HG02885 (cell line): ENCODE data around the gene NDFIP1.
"Not testable (repeated sequence)": the region's sequence is repeated elsewhere in the genome, so short reads cannot be mapped to it uniquely, and the experiment has no call there.

Source experiments
- ATAC-seq: cut with Tn5 transposase; IDR thresholded peaks from one replicate; pipeline ENCODE4 v1.9.1; 2021; ENCODE audit warnings: mild to moderate bottlenecking; ENCODE audit not compliant: unreplicated experiment, poor library complexity

Gene NDFIP1

DNA sequence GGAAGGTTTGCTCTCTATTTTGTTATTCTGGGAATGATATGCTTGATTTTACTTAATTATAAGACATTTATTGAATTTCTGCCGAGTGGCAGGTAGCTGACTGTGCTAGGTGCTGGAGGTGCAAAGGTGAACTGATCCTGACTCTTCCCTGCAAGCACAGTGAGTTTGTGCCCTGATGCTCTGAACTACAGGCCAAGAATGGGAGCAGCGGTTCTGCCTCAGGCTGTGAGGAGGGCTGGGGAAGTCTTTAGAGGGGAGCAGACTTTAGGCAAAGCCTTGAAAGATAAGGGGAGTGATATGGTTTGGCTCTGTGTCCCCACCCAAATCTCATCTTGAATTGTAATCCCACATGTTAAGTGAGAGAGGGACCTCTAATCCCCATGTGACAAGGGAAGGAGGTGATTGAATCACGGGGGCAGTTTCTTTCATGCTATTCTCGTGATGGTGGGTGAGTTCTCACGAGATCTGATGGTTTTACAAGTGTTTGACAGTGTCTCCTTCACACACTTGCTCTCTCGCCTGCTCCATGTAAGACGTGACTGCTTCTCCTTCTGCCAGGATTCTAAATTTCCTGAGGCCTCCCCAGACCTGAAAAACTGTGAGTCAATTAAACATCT is 73.1 kb downstream of the NDFIP1 start:
- ATAC-seq: no peak

DNA sequence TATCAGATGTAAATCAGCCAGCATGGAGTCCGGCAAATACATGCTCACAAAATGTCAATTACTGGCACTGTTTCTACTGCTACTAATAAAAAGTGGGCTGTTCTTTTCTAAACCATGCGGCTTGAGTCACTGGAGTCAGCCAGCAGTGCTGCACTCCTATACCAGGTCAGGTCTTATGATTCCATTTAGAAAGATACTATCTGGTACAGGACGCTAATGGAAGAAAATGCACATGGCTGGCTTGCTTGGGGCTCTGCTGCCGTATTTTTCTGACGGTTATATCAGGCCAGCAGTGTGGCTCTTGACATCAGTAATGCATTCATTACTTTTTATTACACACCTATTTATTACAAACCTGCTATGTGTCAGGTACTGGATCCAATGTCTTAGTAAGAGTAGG is 74.3 kb downstream of the NDFIP1 start:
- ATAC-seq: no peak

DNA sequence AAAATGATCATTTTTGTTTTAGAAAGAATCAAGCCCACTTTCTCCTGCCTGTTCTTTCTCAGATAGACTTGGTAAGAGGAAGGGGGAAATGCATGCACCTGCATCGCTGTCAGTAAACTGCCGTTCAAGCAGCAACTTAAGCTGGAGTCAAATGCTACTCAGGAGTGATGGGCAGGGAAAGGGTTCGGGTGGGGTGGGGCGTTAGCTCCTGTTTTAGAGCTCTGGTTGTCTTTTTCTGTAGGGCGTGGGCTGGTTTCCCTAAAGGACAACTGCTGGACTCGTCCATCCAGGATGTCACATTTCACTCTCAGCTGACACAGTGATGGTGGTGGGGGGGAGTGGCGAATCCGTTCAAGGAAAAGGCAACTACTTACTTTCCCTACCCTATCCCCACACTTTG is 75.0 kb downstream of the NDFIP1 start:
- ATAC-seq: no peak

DNA sequence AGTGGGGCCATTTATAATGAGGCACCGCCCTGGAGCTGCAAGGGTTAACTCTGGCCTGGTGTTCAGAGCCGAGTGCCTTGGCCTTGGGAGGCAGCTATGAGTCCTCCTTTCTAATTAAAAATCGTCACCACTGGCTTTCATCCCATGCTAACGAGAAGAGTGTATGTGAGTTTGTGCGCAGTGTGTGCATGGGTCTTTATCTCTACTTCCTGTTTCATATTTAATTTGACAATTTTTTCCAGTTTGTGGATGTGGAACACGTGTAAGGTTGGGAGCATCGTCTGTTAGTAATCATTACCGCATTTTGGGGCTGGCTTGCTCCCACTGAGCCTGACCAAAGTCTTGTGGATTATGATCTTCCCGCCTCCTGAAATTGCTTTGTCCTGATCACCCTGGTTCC is 76.4 kb downstream of the NDFIP1 start:
- no peak for ATAC-seq

DNA sequence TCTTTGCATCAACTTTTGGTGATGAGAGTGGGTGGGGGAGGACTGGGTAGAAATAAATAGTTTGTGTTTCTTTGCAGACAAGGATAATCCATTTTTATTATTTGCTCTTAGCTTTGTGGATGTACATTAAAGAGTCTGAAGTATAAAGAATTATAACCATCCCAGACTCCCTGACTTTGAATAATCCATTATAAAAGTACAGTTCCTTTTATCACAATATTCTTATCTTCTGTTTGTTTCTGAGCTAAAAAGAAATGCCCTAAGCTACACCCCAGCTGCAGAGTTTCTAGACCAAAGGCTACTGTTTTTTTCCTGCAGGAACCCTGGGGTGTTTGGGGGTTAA is 77.9 kb downstream of the NDFIP1 start:
- ATAC-seq: no peak

DNA sequence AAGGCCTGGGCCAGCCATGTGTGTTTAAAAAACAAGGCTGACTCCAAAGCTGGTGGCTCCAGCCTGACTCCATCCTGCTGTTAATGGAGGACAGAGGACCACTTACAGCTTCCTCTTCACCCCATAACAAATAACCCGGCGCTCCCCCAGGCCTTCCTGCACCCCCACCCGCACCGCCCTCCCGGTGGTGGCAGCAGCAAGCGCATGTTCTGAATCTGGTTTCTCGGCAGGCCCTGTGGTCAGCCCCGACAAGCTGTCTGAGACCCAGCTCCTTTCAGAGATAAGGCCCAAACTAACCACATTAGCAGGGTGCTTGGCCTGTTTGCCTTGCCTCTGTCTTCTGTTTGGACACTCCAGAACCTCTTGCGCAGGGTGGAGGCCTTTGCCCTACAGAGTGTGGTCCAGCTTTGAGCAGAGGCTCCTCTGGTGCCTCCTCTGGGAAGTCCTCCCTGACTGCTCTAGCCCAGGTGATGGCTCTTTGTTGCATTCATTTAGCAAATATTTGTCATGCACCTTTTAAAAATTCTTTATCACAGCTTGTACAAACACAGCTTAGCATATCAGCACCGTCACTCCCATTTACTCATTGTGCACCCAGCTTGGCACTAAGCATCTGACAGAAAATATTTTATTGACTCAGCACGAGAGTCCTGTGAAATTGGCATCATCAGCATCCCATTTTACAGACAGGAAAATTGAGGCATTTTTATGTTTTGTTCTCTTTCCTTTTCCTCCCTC is 78.4 kb downstream of the NDFIP1 start:
- no peak for ATAC-seq

DNA sequence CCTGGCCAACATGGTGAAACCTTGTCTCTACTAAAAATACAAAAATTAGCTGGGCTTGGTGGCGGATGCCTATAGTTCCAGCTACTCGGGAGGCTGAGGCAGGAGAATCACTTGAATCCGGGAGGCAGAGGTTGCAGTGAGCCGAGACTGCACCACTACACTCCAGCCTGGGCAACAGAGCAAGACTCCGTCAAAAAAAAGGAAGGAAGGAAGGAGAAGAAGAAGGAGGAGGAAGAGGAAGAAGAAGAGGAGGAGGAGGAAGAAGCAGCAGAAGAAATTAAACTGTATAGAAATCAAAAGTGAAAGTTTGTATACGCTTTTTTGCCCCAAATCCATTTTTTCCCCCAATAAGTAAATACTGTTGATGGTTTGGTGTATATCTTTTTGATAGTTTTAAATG is 80.1 kb downstream of the NDFIP1 start:
- not testable (repeated sequence) for ATAC-seq

DNA sequence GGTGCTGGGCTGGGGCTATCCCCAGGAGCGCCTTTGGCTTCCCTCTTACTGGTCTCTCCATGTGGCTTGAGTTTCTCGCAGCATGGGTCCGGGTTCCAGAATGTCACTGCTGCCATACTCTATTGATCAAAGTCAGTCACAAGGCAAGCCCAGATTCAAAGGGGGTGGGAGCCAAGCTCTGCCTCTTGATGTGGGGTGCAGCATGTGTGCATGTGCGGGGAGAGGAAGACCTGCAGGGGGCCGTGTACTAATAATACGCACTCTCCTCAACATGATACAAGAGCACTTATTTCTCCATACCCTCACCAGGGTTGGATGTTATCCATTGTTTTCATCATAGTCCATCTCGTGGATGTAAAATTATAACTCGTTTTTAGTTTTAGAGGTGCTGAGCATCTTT is 81.2 kb downstream of the NDFIP1 start:
- ATAC-seq: no peak

DNA sequence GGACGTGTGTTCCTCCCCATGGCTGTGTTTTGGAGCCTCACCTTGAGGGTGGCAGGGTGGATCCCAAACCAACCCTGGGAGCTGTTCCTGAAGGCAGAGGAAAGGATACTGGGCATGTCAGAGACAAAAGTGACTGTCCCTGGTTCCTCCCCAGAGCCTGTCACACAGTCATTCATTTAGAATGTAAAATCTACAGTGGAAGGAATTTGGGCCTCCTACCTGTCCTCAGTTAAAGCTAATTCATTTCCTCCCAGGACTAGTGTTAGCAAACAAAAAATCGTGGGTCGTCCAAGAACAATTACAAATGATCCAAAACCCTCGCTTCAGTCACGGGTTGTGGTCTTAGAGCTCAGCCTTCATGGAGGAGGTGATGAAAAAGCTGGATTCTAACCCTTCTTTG is 83.2 kb downstream of the NDFIP1 start:
- no peak for ATAC-seq

DNA sequence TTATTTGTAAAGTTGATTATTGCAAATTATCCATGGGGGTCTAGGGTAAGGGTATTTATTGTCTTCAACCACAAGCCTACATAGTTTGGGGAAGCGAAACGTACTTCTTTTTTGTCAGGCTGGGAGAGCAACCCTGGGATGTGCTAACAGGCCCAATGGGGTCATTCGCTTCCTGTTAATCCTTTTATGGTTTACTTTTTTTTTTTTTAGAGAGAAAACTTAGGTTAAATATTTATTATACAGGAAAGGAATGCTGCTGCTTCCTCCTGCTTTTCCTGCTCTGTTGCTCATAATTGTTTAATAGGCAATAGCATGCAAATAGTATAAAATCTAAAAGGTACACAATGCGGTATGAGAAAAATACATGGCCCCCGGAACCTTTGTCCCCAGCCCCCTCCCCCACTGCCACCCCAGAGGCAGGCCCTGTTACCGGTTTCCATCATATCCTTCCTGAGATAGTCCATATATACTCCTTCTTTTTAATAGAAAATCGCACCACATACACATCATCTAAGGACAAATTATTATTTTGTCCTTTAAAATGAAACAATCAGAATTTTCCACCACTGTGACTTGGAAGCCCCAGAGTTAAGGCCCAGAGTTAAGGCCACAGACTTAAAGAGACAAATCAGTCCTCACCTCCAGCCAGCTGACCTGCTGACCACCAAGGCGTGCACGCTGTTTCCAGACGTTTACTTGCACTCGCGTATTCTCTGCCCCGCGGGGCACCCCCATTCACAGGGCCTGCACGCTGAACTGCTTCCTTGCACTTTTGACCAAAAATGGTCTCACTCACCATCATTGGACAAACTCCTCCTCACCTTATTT is 83.9 kb downstream of the NDFIP1 start:
- no peak for ATAC-seq

DNA sequence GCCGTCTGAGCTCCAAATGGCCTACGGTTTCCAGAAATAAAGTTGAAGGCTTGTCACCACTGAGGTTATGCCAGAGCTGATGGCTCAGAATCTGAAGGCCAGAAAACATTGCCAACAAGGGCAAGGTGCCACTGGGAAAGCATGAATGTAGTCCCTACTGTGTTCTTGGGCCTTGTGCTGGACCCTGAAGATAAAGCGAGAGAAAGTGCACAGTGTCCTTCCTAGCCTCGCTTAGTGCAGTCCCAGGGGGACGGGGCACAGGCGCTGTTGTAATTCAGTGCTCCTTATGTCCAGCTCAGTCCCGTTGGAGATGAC is 84.5 kb downstream of the NDFIP1 start:
- no peak for ATAC-seq

DNA sequence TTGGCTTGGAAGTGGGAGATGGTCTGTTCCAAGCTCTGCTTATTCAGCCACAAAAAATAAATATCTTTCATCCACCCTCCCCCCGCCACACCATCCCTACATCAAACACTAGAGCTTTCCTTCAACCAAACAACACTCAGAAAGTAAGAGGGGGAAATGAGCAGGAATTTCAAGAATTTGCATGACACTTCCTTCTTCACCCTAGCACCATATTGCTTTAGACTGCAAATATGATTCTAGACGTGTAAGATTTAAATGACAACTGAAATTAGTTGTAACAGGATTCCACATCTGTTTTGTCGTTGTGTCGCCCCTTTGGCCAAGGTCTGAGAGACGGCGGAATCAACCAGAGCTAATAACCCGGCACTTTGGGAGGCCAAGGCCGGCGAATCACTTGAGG is 88.5 kb downstream of the NDFIP1 start:
- ATAC-seq: no peak

DNA sequence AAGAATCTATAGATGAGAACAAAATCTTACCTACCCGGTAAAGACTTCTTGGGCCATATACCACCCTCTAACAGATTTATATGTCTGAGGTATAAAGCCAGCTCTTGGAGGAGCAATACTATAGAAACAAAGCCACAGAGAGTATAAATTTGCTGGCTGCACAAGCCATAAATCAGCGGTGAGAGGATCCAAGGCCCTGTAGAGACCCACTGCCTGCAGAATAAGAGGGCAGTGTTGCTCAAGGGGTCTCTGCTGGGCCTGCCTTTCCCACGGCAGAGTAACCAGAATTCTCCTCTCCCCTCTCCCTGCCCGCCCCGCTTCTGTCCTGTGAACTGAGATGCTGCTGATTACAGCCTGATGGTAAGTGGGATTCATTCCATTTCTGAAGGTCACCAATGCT is 89.2 kb downstream of the NDFIP1 start:
- ATAC-seq: no peak

DNA sequence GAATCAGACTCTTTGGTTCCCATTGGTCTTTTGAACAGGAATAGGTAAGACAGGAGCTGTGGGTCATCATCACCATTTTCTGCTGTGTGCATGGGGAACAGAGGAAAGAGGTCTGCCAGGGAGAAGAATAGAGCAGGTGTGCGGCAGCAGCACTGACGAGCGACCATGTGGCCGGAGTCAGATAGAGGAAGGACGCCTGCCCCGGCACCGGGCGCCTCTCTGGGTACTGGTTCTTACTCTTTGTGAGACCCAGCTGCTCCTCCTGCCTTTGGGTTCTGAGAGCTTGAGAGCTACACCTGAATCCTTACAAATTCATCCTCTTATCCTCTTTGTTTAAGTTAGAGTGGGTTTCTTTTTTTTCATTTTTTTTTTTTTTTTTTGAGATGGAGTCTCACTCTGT is 90.8 kb downstream of the NDFIP1 start:
- ATAC-seq: no peak

DNA sequence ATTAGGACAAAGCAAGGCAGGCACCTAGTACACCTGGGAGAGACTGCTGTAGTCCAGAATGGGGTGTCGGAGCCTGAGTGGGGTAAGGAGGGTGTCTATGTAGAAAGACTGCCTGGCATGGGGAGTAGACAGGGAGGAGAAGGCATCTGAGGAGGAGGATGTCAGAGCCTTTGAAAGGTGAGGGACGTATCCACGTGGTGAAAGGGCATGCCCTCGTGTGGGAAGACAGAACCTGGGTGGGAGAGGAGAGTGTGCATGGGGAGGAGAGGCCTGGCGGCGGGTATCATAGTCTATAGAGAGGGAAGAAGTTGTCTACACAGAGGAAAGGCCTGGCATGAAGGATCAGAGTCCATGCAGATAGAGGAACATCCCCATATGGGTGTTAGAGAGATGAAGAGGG is 91.8 kb downstream of the NDFIP1 start:
- ATAC-seq: no peak

DNA sequence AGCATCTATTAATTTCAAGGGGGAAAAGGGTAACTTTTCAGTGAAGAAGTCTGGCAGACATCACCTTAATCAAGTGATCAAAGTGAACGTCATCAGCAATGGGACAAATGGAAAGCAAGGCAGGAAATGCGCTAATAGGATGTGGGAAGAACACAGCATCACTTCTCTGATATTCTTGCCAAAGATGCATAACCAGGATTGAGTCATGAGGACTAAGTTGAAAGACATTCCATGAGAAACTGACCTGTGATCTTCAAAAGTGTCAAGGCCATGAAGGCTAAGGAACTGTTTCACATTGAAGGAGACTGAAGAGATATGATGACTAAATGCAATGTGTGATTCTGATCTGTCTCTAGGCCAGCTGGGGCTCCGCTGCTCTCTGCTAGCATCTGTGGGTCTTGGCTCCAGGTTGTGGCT is 92.9 kb downstream of the NDFIP1 start:
- ATAC-seq: no peak

DNA sequence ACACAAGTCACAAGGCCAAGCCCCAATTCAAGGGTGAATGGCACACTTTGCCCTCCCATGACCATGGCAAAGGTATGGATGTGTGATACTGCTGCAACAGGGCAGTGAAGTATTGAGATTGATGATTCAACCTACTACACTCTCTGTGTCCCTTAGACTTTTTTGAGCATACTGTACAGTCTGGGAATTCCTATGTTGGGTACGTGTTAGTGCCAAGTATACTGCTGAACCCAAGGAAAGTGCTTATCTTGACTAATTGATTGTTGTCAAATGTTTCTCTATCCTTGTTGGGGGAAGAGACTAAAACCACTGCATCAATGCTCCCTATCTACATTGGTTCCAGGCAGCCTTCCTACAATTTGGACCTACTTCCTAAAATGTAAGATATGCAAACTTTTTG is 93.7 kb downstream of the NDFIP1 start:
- ATAC-seq: no peak
